DOHH2 (cell line): ENCODE results near the gene ATXN7L3.

Source experiments
- H3F3A ChIP-seq: fragments of 200-600 bp; sonication (generic), shearing (Covaris generic); 2 replicates; pipeline ENCODE4 v1.6.0; 2016; ENCODE audit warnings: antibody characterized with exemption, mild to moderate bottlenecking; ENCODE audit not compliant: control insufficient read depth, insufficient read depth
- H3K27ac ChIP-seq: fragments of 200-600 bp; sonication (generic); 2 replicates; pipeline ENCODE4 v1.5.1; 2014; ENCODE audit warnings: low read depth, mild to moderate bottlenecking, low read length, moderate library complexity
- H3K27me3 ChIP-seq: fragments of 200-600 bp; sonication (generic); 2 replicates; pipeline ENCODE4 v1.6.1; 2014; ENCODE audit warnings: mild to moderate bottlenecking, low read length, mixed read lengths; ENCODE audit not compliant: control insufficient read depth
- H3K36me3 ChIP-seq: fragments of 200-600 bp; sonication (generic); 2 replicates; pipeline ENCODE4 v1.6.1; 2014; ENCODE audit warnings: mild to moderate bottlenecking, low read length, moderate library complexity, mixed read lengths; ENCODE audit not compliant: control insufficient read depth
- H3K4me1 ChIP-seq: fragments of 200-600 bp; sonication (generic); 2 replicates; pipeline ENCODE4 v1.6.1; 2014; ENCODE audit warnings: mild to moderate bottlenecking, low read length, mixed read lengths; ENCODE audit not compliant: control insufficient read depth
- H3K4me2 ChIP-seq: fragments of 200-600 bp; sonication (generic); 2 replicates; pipeline ENCODE4 v1.6.0; 2014; ENCODE audit warnings: mild to moderate bottlenecking, low read length, moderate library complexity
- H3K4me3 ChIP-seq: fragments of 200-600 bp; sonication (generic); 2 replicates; pipeline ENCODE4 v1.5.1; 2014; ENCODE audit warnings: mild to moderate bottlenecking, low read length, mixed read lengths
- H3K79me2 ChIP-seq: fragments of 200-600 bp; sonication (generic); 2 replicates; pipeline ENCODE4 v1.6.1; 2014; ENCODE audit warnings: mild to moderate bottlenecking, low read length, mixed read lengths; ENCODE audit not compliant: control insufficient read depth
- H3K9me2 ChIP-seq: fragments of 200-600 bp; sonication (generic); replicated peaks from 2 replicates; pipeline ENCODE4 v1.6.1; 2014; ENCODE audit warnings: mild to moderate bottlenecking, low read length, mixed read lengths; ENCODE audit not compliant: control insufficient read depth
- H3K9me3 ChIP-seq: fragments of 200-600 bp; sonication (generic); 2 replicates; pipeline ENCODE4 v1.6.1; 2014; ENCODE audit warnings: antibody characterized with exemption, low read length, mixed read lengths; ENCODE audit not compliant: control insufficient read depth, insufficient read depth
- H4K20me1 ChIP-seq: fragments of 200-600 bp; sonication (generic); 2 replicates; pipeline ENCODE4 v1.6.0; 2014; ENCODE audit warnings: low read depth, mild to moderate bottlenecking, antibody characterized with exemption, low read length, moderate library complexity; ENCODE audit not compliant: control insufficient read depth, insufficient read depth
- CTCF ChIP-seq: fragments of 200-600 bp; sonication (generic); IDR thresholded peaks from one replicate; pipeline ENCODE4 v1.5.1; 2014; ENCODE audit warnings: antibody characterized with exemption, mild to moderate bottlenecking, low read depth, low read length; ENCODE audit not compliant: poor library complexity, severe bottlenecking
- EZH2phosphoT487 ChIP-seq: fragments of 200-600 bp; sonication (generic); IDR thresholded peaks from 2 replicates; pipeline ENCODE4 v1.6.1; 2017; ENCODE audit warnings: borderline replicate concordance, mild to moderate bottlenecking, antibody characterized with exemption, low read length, moderate library complexity, mixed read lengths

Gene ATXN7L3

DNA sequence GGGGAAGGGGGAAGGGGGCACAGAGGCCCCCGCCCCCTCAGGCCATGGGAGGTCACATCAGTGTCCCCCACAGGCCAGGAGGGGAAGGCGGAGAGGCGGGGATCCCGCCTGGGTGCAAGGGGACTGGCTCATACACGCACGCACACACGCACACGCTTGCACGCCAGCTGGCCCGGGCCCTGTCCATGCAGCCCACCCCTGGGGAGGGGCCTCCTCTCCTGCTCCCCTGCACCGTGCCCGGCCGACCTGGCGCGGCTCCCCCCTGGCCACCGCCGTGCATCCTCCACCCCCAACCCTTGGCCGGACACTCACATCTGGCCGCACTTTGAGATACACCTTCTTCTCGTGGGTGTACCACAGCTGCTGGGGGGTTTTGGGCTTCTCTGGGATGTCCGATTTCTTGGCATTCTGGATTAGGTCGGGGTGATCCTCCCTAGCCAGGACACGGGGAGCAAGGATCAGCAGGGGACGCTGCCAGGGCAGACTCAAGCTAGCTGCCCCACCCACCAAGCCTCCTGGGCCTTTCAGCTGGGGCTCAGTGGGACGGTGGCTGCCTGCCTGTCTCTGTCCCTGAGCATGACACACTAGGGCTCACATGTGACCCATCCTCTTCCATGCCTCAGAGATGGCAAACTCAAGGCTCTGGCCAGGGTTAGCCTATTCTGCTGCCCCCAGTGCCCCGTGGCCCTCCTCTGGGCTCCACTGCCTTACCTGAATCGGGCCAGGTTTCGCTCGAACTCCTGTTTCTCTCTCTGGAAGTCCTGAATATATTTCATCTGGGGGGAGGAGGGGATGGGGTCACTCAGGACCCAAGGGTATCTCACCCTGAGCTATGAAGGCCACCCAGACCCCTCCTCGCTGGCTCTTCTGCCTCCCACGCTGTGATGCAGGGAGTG, 13.1 kb upstream of the ATXN7L3 start:
- H3K9me3 ChIP-seq: no peaks in the 10 kb centered on the region
- TF ChIP-seq CTCF (no peak), EZH2phosphoT487 (no peak)
- no peaks in the 10 kb centered on the region for H4K20me1 ChIP-seq
- H3F3A ChIP-seq: peaks cover 36% of the 10 kb centered on the region
- H3K9me2 ChIP-seq: no peaks in the 10 kb centered on the region
- H3K4me1 ChIP-seq: peaks cover 77% of the 10 kb centered on the region
- no peak overlapping the region for H3K4me2 ChIP-seq
- H3K36me3 ChIP-seq: peaks cover 96% of the 10 kb centered on the region
- H3K79me2 ChIP-seq: peaks cover 46% of the 10 kb centered on the region
- no peak overlapping the region for H3K4me3 ChIP-seq
- no peaks in the 10 kb centered on the region for H3K27me3 ChIP-seq
- H3K27ac ChIP-seq: no peak overlapping the region

DNA sequence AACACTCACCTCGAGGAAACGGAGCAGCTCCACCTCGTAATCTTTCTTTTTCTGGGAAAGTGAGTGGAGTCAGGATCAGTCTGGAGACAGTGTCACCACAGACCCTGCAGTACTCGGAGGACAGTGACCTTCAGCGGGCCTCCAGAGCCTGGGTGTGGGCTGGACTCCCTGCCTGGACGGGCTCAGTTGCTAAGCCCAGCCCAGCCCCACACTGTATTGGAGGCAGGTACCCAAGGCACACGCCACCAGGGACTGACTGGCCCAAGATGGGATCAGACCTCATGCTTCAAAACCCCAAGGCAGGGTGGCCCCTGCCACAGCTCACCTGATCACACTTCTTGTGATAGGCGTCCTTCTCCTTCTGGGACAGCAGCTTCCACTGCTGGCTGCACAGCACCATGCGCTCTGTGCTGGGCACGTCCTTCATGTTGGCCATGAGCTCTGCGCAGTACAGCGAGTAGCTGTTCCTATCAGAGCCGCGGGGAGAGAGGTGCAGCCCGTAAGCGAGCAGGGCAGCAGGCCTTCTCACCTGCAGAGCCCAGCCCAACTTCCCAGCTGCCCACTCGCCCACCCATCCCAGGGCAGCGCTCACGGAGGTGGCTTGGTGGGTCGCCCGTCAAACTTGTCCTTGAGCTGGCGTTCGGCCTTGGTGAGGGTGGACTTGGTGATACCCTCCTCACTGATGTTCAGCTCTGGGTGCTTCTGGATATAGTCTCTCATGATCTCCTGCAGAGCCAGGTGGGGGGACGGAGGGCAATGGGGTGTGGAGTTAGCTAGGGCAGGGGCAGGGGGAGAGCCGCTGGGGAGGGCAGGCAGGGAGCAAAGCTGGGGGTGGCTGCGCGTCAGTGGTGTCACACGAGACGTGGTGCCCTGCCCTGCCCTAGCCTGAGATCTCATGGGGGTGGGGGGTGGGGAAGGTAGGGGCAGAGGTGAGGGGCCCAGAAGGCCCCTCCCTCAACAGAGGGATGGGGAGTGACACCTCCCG, 11.9 kb upstream of the ATXN7L3 start:
- Histone ChIP-seq H3K79me2 (peaks cover 34% of the 10 kb centered on the region), H3K9me3 (no peaks in the 10 kb centered on the region), H3K4me3 (peak overlapping the region; percentile 67), H3K27me3 (no peaks in the 10 kb centered on the region), H3K4me1 (peaks cover 68% of the 10 kb centered on the region), H3K4me2 (peak overlapping the region; percentile 75), H3K27ac (peak overlapping the region; percentile 75), H3K36me3 (peaks cover 96% of the 10 kb centered on the region), H4K20me1 (no peaks in the 10 kb centered on the region), H3F3A (peaks cover 28% of the 10 kb centered on the region), H3K9me2 (no peaks in the 10 kb centered on the region)
- no peak for TF ChIP-seq EZH2phosphoT487
- TF ChIP-seq CTCF: no peak

GRCh38 chr17:44210342-44211192, 10.9 kb upstream of the ATXN7L3 start:
- H3K4me3 ChIP-seq: peak overlapping the region; percentile 67
- peak overlapping the region; percentile 75 for H3K4me2 ChIP-seq
- peaks cover 31% of the 10 kb centered on the region for H3F3A ChIP-seq
- TF ChIP-seq CTCF: peak; percentile 96
- no peak for TF ChIP-seq EZH2phosphoT487
- no peaks in the 10 kb centered on the region for H3K9me3 ChIP-seq
- peaks cover 90% of the 10 kb centered on the region for H3K36me3 ChIP-seq
- no peaks in the 10 kb centered on the region for H4K20me1 ChIP-seq
- H3K27ac ChIP-seq: peak overlapping the region; percentile 75
- H3K27me3 ChIP-seq: no peaks in the 10 kb centered on the region
- H3K79me2 ChIP-seq: peaks cover 24% of the 10 kb centered on the region
- peaks cover 58% of the 10 kb centered on the region for H3K4me1 ChIP-seq
- no peaks in the 10 kb centered on the region for H3K9me2 ChIP-seq
